T-helper 2 cell treated with Interferon-gamma antibody and Interleukin-4, amounts not matched to agents 5 μg/mL and 100 μg/mL, for 36 hours (primary cell): ENCODE results near the gene VPS13D.
A peak's percentile ranks its signal among the peaks of the same experiment; 100 is the strongest.

Experiments
- DNase-seq: peaks from one replicate; pipeline ENCODE4 v3.0.0; 2021; ENCODE audit warnings: low spot score
- H3K27ac Mint-ChIP-seq: one replicate; pipeline ENCODE4 v1.8.0; 2021; ENCODE audit warnings: mild to moderate bottlenecking, mixed read lengths
- H3K27me3 Mint-ChIP-seq: one replicate; pipeline ENCODE4 v1.8.0; 2021; ENCODE audit warnings: low read depth, mixed read lengths
- H3K36me3 Mint-ChIP-seq: one replicate; pipeline ENCODE4 v1.8.0; 2021; ENCODE audit warnings: low read depth, mixed read lengths
- H3K4me1 Mint-ChIP-seq: one replicate; pipeline ENCODE4 v1.8.0; 2021; ENCODE audit warnings: low read depth, mixed read lengths
- H3K4me3 Mint-ChIP-seq: one replicate; pipeline ENCODE4 v1.8.0; 2022; ENCODE audit warnings: mild to moderate bottlenecking, moderate library complexity, mixed read lengths
- H3K9me3 Mint-ChIP-seq: one replicate; pipeline ENCODE4 v1.8.0; 2021; ENCODE audit warnings: mixed read lengths

Gene VPS13D

DNA sequence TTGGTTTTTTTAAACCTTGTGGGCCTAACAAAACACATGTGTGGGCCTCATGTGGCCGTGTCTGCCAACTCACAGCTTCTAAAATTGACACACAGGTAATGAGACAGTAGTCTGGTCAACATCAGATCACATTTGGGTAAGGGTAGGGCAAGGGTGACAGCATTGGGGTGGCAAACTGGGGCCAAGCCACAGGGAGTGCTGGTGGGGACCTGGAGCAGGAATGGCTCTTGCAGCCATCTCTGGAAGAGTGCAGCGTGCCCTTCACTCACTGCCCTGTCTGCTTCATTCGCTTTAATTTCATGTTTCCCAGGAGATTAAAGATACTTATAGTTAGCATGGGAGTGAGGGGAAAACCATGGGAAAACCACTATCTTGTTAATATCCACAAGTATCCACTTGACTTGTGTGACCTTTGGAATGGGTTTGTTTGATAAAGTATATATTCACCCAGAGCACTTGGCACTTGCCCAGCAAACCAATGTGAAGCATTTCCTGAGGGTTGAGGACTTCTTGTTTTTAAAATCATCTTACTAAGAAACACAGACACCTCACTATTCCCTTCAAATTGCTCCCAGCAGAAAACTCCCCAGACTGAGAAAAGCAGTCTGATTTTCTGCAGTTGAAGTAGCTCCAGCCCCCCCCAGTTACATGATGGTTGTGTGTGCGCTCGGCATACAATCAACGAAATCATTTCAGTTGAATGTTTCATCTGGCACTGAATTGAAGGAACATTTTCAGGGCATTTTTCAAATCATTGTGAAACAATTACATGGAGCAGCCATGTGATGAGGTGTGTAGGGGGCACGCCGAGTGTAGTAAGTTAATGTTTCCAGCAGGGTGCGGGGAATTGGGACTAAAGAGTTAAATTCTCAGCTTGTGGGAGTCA is 175.7 kb downstream of the VPS13D start:
- DNase-seq = no peak
- Mint-ChIP-seq H3K4me1 (peaks cover 24% of the 10 kb centered on the region), H3K4me3 (no peak overlapping the region), H3K27ac (no peak overlapping the region), H3K27me3 (no peaks in the 10 kb centered on the region), H3K9me3 (peaks cover 13% of the 10 kb centered on the region), H3K36me3 (peaks cover 45% of the 10 kb centered on the region)

DNA sequence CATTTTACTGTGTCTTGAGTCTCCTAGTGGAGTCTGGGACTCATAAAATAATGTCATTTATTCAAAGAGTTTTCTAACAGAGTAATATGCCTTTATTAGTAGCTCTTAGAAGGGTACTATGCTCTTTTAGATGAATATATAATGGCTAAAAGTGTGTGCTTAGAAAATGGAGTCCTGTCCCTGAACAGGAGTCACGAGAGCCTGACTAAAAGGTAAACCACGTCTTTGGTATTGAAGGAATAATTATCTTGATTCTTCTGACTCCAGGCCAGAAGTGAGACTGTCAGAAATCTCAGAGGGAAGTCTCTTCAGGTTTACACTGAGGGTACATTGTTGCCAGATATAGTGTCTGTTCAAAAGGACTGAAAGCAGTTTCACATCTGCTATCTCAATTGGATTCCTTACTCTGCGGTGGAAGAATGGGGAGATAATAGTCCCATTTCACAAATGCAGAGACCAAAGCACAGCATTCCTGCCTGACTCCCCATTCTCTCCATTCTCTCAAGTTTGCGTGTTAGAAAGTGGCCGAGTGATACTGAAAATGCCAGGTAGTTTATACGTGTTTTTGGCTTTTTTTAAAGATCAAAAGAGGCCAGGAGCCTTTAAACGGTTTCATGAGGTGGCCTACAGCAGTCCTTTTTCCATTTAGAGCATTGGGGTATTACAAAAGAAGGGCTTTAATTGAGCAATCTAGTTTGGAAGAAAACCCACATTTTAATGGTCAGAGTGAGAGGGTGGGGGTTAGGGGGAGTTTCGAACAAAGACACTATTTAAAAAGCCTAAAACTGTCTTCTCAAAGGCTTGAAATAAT is 176.6 kb downstream of the VPS13D start:
- H3K4me3 Mint-ChIP-seq = no peak overlapping the region
- H3K36me3 Mint-ChIP-seq = peaks cover 50% of the 10 kb centered on the region
- DNase-seq = no peak
- H3K27ac Mint-ChIP-seq = no peak overlapping the region
- peaks cover 22% of the 10 kb centered on the region for H3K4me1 Mint-ChIP-seq
- no peaks in the 10 kb centered on the region for H3K27me3 Mint-ChIP-seq
- peaks cover 13% of the 10 kb centered on the region for H3K9me3 Mint-ChIP-seq

DNA sequence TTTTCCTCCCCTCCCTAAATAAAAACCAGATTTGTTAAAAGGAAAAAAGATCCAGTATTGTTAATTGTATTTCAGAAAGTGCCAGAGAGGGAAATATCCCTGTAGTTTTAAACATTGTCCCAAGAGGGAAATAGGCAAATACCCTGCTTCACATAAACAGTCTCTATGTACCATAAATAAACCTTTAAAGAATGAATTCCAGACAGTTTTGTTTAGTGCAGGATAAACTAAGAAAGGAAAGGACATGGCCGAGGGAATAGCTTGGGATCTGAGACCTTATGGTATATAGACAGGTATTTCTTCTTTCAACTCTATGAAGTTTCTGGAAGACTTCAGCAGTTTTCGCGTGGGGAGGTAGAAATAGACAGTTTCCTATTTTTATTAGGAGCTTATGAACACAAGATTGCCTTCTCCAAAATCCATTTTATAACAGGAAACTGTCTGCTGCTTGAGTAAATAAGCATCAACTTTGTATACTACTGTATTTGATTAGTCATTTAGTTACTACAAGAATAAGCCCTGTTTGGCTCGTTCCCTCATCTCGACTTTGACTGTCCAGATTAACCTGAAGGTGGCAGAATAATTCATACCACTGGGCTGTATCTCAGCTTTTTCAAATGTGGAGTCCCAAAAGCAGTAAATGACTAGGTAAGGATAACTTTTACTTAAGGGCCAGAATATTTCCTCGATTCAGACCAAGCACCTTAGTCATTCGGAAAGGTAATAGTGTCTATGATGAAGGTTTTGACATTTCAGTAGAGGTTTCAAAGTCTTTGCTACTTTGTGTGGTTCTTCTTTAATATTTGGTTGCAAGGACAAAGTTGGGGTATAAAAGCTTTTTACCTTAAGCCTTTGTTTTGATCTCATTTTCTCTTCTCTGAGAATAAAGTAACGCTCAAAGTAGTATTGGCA is 177.5 kb downstream of the VPS13D start:
- H3K36me3 Mint-ChIP-seq = peaks cover 56% of the 10 kb centered on the region
- H3K27ac Mint-ChIP-seq = no peak overlapping the region
- peaks cover 13% of the 10 kb centered on the region for H3K9me3 Mint-ChIP-seq
- no peaks in the 10 kb centered on the region for H3K27me3 Mint-ChIP-seq
- H3K4me3 Mint-ChIP-seq = no peak overlapping the region
- DNase-seq = peak; percentile 24
- peaks cover 22% of the 10 kb centered on the region for H3K4me1 Mint-ChIP-seq

DNA sequence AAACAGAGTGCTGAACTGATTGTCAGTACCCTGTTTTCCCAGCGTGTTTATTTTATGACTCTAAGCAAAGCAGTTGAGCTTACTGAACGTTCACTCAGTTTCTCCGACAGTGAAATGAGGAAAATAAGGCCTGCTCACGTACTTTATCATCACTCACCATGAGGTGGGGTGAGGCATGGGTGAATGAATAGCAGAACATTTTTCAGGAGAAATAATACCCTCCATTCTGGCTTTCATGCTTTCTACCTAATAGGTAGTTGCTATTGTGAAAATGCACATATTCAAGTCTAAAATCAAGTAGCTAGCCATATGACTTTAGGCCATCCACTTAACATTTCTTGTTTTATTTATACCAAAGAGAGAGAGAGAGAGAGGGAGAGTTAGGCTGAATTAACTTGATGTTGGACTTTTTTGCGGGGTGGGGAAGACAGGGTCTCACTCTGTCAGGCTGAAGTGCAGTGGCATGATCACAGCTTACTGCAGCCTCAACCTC is 178.2 kb downstream of the VPS13D start:
- DNase-seq = no peak
- peaks cover 13% of the 10 kb centered on the region for H3K9me3 Mint-ChIP-seq
- H3K4me3 Mint-ChIP-seq = no peak overlapping the region
- no peak overlapping the region for H3K27ac Mint-ChIP-seq
- H3K36me3 Mint-ChIP-seq = peaks cover 61% of the 10 kb centered on the region
- peaks cover 22% of the 10 kb centered on the region for H3K4me1 Mint-ChIP-seq
- H3K27me3 Mint-ChIP-seq = no peaks in the 10 kb centered on the region

GRCh38 chr1:12408662-12409061 is 178.8 kb downstream of the VPS13D start:
- Mint-ChIP-seq H3K27me3 (no peaks in the 10 kb centered on the region), H3K9me3 (peaks cover 13% of the 10 kb centered on the region), H3K27ac (no peak overlapping the region)

DNA sequence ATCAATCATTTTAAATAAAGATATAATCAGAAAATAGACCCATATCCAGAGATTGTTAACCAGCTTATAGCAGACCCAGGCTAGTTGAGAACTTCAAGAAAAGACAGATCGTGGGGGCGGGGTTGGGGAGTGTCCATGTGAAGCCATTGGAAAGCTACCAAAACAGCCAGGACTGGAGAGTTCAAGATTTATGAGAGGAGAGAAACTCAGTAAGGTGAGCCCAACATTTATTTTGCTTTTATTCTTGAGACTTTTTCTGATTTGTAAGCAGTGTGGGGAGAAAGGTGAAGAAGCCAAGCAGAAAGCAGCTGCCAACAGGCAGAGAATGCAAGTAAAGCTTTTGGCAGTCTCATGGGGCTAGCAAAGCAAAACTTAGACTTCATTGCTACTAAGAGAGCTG is 179.9 kb downstream of the VPS13D start:
- Mint-ChIP-seq H3K4me1 (peaks cover 24% of the 10 kb centered on the region), H3K36me3 (peaks cover 57% of the 10 kb centered on the region), H3K27me3 (no peaks in the 10 kb centered on the region), H3K4me3 (no peak overlapping the region), H3K27ac (no peak overlapping the region), H3K9me3 (peaks cover 13% of the 10 kb centered on the region)
- DNase-seq = no peak

More at GRCh38 chr1:12408662-12409061, 178.8 kb downstream of the VPS13D start:
- Mint-ChIP-seq H3K4me1 (peaks cover 22% of the 10 kb centered on the region), H3K4me3 (no peak overlapping the region), H3K36me3 (peaks cover 60% of the 10 kb centered on the region)
- no peak for DNase-seq

GRCh38 chr1:12410351-12410750 is 180.5 kb downstream of the VPS13D start:
- H3K27ac Mint-ChIP-seq = no peak overlapping the region
- no peak overlapping the region for H3K4me3 Mint-ChIP-seq
- H3K9me3 Mint-ChIP-seq = peaks cover 13% of the 10 kb centered on the region

GRCh38 chr1:12411098-12411497 is 181.3 kb downstream of the VPS13D start:
- Mint-ChIP-seq H3K27me3 (no peaks in the 10 kb centered on the region), H3K36me3 (peaks cover 54% of the 10 kb centered on the region), H3K27ac (no peak overlapping the region), H3K9me3 (peaks cover 13% of the 10 kb centered on the region), H3K4me1 (peaks cover 20% of the 10 kb centered on the region), H3K4me3 (no peak overlapping the region)
- no peak for DNase-seq

More at GRCh38 chr1:12410351-12410750, 180.5 kb downstream of the VPS13D start:
- Mint-ChIP-seq H3K4me1 (peaks cover 25% of the 10 kb centered on the region), H3K27me3 (no peaks in the 10 kb centered on the region), H3K36me3 (peaks cover 57% of the 10 kb centered on the region)
- no peak for DNase-seq

DNA sequence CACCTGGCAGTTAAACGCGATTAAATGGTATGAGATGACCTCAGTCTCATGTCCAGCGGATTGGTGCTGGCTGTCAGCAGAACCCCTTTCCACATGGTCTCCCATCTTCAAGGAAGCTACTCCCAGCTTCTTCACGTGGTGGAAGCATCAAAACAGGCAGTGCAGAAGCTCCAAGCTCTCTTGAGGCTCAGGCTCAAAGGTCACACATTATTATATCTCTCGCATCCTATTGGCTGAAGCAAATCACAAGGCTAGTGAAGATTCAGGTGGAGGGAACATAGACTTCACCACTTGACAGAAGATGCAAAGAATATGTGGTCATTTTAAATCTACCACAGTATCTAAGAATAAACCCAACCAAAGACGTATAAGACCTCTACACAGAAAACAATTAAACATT is 181.9 kb downstream of the VPS13D start:
- Mint-ChIP-seq H3K27me3 (no peaks in the 10 kb centered on the region), H3K36me3 (peaks cover 59% of the 10 kb centered on the region), H3K4me1 (peaks cover 20% of the 10 kb centered on the region), H3K27ac (no peak overlapping the region), H3K4me3 (no peak overlapping the region), H3K9me3 (peaks cover 13% of the 10 kb centered on the region)
- DNase-seq = no peak

GRCh38 chr1:12412439-12412838 is 182.6 kb downstream of the VPS13D start:
- Mint-ChIP-seq H3K4me3 (no peak overlapping the region), H3K27me3 (no peaks in the 10 kb centered on the region), H3K4me1 (peaks cover 14% of the 10 kb centered on the region), H3K27ac (no peak overlapping the region), H3K36me3 (peaks cover 65% of the 10 kb centered on the region), H3K9me3 (peaks cover 13% of the 10 kb centered on the region)
- DNase-seq = no peak

DNA sequence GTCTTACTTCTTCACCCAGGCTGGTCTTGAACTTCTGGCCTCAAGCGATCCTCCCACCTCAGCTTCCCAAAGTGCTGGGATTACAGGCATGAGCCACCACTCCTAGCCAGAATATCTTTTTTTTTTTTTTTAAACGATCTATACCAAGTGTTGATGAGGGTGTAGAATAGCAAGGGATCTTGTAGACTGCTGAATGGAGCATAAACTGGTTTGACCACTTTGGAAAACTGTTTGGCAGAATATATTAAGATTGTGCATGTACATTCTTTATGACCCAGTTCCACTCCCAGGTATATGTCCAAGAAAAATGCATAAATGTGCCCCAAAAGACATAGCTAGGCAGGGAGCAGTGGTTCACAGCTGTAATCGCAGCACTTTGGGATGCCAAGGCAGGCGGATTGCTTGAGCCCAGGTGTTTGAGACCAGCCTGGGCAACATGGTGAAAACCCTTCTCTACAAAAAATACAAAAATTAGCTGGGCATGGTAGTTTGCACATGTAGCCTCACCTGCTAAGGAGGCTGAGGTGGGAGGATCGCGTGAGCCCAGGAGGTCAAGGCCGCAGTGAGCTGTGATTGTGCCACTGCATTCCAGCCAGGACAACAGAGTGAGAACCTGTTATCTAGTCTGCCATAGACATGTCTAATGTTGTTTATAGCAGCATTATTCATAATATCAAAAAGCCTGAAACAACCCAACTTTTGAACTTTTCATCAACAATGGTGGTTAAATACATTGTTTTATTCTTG is 184.0 kb downstream of the VPS13D start:
- H3K9me3 Mint-ChIP-seq = peaks cover 10% of the 10 kb centered on the region
- H3K27me3 Mint-ChIP-seq = no peaks in the 10 kb centered on the region
- no peak for DNase-seq
- no peak overlapping the region for H3K4me3 Mint-ChIP-seq
- peaks cover 9% of the 10 kb centered on the region for H3K4me1 Mint-ChIP-seq
- H3K36me3 Mint-ChIP-seq = peaks cover 64% of the 10 kb centered on the region
- no peak overlapping the region for H3K27ac Mint-ChIP-seq

DNA sequence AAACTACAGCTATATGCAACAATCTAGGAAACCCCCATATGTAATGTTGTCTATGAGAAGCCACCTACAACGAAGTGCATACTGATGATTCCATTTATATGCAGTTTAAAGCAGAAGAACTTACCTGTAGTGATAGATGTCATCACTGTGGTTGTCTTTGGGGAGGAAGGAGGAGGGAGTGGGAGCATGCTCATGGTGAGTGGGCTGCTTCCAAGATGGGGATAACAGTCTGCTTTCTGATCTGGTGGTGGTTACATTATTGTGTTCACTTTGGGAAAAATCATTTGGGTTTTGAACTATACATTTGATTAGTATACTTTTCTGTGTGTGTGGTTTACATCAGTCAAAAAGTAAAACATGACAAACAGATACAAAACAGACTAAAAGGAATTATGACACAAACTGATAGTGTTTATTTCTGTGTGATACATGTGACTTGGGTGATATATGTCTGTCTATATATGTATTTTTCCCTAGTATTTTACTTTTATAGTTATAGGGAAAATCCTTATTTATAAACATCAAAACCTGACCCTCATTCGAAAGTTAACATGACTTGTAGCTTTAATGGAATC is 184.7 kb downstream of the VPS13D start:
- Mint-ChIP-seq H3K36me3 (peaks cover 62% of the 10 kb centered on the region), H3K27ac (peak overlapping the region; percentile 5), H3K27me3 (no peaks in the 10 kb centered on the region), H3K9me3 (peaks cover 9% of the 10 kb centered on the region), H3K4me1 (peaks cover 6% of the 10 kb centered on the region), H3K4me3 (no peak overlapping the region)
- no peak for DNase-seq
